Measurements from ENCODE around the gene ABCC3.
"Not testable (repeated sequence)": the region's sequence is repeated elsewhere in the genome, so short reads cannot be mapped to it uniquely, and the experiment has no call there.

The ABCC3 gene

GRCh38 chr17:50672071-50672470 lies 37.4 kb downstream of the ABCC3 start:
- DNase-seq: no peak

DNA sequence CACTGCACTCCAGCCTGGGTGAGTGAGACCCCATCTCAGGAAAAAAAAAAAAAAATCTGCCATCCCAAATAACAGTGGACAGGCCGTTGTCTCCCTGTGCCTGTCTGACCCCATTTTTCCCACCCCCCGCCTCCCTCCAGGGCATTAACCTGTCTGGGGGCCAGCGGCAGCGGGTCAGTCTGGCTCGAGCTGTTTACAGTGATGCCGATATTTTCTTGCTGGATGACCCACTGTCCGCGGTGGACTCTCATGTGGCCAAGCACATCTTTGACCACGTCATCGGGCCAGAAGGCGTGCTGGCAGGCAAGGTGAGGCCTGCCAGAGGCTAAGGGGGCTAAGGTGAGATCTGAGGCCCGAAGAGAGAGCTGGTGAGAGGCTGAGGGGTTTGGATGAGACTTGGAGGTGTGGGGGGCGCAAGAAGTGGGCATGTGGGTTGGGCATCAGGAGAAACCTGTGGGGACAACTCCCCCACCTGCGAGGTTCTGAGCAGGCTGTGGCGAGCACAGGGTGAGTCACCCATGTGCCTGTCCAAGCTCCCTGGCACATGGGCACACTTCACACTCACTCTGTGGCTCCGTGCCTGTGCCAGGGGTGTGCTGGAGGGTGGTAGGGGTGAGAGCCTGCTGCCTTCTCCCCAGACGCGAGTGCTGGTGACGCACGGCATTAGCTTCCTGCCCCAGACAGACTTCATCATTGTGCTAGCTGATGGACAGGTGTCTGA lies 38.3 kb downstream of the ABCC3 start:
- no peak for DNase-seq

GRCh38 chr17:50675190-50675589 lies 40.5 kb downstream of the ABCC3 start:
- DNase-seq: no peak

DNA sequence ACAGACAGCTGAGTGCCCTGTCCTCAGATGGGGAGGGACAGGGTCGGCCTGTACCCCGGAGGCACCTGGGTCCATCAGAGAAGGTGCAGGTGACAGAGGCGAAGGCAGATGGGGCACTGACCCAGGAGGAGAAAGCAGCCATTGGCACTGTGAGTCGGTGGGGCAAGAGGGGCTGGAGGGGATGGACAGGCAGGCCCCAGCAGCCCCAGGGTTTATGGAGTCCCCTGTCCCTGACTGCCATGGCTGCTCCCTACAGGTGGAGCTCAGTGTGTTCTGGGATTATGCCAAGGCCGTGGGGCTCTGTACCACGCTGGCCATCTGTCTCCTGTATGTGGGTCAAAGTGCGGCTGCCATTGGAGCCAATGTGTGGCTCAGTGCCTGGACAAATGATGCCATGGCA lies 40.9 kb downstream of the ABCC3 start:
- no peak for DNase-seq

DNA sequence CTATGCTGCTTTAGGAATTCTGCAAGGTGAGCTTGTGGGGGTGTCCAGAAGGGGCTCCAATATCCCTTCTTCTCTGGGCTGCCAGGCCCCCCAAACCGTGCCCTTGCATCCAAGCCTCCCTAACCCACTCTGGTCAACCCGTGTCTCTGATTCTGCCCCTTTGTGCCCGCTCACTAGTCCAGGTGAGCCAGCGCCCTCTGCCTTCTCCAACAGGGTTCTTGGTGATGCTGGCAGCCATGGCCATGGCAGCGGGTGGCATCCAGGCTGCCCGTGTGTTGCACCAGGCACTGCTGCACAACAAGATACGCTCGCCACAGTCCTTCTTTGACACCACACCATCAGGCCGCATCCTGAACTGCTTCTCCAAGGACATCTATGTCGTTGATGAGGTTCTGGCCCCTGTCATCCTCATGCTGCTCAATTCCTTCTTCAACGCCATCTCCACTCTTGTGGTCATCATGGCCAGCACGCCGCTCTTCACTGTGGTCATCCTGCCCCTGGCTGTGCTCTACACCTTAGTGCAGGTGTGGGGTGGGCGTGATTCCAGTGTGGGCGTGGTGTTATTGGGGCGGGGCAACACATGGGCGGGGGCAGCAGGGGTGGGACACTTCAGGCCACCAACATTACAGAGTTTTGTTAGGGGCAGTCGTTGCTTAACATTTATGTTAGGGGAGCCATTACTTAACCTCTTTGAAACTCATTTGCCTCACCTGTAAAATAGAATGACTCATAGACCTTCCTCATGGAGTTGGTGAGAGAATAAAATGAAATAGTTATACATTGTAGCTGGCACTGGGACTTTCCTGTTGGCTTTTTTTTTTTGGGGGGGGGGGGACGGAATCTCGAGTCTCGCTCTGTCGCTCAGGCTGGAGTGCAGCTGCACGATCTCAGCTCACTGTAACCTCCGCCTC lies 41.6 kb downstream of the ABCC3 start:
- no peak for DNase-seq

DNA sequence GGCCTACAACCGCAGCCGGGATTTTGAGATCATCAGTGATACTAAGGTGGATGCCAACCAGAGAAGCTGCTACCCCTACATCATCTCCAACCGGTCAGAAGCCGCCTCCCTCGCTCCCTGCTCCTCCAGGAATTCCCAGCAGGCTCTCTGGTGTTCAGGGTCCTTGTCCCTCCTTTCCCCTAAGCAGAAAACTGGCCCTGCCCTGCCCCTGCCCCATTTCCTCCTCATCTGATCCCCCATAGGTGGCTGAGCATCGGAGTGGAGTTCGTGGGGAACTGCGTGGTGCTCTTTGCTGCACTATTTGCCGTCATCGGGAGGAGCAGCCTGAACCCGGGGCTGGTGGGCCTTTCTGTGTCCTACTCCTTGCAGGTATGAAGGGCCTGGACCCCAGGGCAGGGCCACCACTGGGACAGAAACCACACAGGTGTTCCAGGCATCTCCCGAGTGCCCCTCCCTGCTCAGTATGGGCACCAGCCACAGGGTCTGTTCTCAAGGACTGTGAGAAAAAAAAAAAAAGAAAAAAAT lies 43.2 kb downstream of the ABCC3 start:
- DNase-seq: no peak

DNA sequence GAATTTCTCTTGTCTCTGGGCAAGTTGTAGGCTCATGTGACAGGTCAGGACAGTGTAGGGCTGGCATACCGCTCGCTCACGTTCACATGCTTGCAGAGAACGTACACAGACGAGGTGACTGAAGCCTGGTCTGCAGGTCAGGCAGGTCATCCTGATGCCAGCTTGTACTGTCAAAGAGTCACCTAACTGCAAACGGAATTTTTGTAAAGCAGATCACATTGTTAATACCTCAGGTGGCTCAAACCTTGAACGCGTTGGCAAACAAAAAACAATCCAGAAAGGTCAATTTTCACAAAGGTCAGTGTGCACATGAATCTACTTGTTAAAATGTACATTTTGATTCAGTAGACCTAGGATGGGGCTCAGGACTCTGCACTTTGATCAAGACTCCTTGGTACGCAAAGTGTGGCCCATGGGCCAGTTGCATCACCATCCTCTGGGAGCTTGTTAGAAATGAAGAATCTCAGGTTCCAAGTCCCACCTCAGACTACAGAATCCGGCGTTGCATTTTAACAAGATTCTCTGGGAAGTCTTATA lies 44.4 kb downstream of the ABCC3 start:
- no peak for DNase-seq

DNA sequence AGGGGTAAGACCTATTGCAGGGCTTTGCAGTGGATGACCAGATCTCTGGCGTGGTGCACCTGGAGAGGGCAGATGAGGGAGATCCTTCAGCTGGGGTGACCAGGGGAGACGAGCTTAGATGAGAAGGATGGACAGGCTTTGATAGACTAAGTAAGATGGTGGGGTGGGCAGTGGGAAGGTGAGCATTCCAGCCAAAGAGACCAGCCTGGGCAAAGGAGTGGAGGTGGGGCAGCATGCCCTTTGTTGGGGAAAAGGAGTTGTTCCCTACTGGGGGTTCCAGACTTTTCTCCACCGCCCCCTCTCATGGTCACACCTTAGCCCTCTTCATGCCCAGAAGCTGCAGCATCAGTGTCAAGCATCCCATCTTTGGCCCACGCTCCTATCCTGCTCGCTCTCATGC lies 45.4 kb downstream of the ABCC3 start:
- DNase-seq: no peak

DNA sequence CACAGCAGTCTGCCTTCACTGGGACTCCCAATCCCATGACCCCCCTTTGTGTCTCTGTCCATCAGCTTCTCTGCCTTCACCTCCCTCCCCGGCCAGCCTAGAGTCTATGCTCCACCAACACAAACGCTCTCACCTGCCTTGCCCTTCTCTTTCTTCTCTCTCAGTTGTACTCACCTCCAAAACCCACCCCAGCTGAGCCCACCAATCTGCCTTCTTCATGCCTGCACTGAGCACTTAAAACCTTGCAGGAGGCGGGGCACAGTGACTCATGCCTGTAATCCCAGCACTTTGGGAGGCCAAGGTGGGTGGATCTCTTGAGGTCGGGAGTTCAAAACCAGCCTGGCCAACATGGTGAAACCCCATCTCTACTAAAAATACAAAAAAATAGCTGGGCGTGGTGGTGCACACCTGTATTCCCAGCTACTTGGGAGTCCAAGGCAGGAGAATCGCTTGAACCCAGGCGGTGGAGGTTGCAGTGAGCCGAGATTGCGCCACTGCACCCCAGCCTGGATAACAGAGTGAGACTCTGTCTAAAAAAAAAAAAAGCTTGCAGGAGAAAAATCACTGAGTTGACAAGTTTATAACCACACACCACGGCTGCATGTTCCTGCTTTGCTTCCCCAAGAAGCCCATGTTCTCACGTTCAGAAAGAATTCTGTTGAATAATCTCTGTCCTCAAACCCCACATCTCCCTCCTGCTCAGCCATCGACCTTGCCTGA lies 46.0 kb downstream of the ABCC3 start:
- DNase-seq: not testable (repeated sequence)

GRCh38 chr17:50681263-50682200 lies 46.9 kb downstream of the ABCC3 start:
- DNase-seq: peak; percentile 36

GRCh38 chr17:50682441-50682840 lies 47.8 kb downstream of the ABCC3 start:
- no peak for DNase-seq

- no peak for DNase-seq
Observed at GRCh38 chr17:50682938-50683337, 48.3 kb downstream of the ABCC3 start.

DNA sequence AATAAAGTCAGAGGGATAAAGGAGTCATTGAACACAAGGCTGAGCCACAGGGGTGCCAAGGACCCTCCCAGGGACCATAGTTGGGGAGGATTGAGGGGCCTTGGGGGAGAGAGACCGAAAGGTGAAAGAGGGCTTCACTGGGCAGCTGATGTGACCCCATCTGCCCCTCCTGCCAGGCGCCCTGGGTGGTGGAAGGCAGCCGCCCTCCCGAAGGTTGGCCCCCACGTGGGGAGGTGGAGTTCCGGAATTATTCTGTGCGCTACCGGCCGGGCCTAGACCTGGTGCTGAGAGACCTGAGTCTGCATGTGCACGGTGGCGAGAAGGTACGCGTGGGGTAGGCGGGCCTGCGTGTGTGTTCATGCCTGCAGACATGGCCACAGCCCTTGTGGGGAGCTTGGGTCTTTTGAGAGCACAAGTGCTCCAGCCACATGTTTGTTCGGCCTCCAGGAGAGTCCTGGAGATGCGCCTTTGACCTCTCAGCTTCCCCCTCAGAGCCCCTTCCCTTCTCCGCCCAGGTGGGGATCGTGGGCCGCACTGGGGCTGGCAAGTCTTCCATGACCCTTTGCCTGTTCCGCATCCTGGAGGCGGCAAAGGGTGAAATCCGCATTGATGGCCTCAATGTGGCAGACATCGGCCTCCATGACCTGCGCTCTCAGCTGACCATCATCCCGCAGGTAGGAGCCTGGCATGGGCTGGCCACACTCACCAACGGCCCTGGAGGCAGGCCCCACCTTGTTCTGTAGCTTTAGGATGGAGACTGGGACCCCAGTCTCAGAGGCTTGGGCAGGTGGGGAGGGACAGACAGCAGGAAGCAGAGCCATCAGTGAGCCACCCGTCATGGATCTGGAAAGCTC lies 49.0 kb downstream of the ABCC3 start:
- no peak for DNase-seq

DNA sequence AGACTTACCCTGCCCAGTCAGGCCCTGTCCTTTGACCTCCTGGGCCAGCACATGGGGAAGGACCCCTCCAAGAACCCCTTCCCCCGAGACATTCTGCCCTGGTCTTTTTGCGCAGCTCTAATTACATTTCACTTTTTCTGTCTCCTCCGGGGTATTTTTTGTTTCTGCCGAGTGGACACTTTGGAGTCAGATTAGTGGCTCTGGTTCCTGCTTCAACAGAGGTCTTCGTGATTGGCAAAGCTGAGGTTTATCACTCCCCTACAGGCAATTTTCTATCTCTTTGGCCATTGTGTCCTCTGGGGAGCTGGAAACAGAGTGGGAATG lies 49.6 kb downstream of the ABCC3 start:
- DNase-seq: no peak

GRCh38 chr17:50684612-50685333 lies 50.1 kb downstream of the ABCC3 start:
- no peak for DNase-seq

DNA sequence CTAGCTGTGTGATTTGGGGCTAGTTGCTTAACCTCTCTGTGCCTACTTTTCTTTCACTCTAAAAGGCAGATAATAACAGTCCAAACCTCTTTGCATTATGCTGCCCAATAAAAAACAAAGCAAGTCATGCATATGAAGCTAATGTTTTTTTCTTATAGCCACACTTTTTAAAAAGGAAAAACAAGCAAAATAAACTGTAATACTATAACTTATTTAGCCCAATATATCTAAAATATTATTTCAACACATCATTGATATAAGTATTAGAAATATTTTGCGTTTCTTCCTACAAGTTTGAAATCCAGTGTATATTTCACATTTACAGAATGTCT lies 50.6 kb downstream of the ABCC3 start:
- DNase-seq: no peak

DNA sequence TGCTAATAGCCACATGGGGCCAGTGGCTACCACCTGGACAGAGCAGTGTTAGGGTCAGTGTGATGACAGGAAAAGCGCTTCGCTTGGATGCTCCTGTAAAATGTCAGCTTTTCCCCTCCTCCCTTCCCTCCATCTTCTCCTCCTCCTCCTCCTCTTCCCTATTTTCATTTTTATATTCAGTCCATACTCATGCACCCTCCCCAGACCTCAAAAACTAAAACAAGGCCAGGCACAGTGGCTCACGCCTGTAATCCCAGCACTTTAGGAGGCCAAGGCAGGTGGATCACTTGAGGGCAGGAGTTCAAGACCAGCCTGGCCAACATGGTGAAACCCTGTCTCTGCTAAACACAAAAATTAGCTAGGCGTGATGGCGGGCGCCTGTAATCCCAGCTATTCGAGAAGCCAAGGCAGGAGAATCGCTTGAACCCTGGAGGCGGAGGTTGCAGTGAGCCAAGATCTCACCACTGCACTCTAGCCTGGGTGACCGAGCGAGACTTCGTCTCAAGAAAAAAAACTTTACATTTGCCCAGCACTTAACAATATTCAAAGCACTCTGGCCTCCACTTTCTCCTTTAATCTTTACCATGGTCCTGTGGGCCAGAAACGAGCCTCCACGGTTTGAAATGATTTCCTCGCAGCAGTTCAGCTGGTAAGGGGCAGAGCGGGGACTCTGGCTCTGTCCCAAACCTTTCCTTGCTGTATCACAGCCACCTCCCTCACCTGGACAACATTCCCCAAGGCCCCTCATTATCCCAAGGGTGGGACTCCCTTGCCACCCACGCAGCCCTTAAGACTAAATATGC lies 51.2 kb downstream of the ABCC3 start:
- DNase-seq: no peak

GRCh38 chr17:50686494-50687199 lies 52.0 kb downstream of the ABCC3 start:
- no peak for DNase-seq

All from NCI-H187 treated with DMSO at 0.1 percent for 48 hours (cell line).